OCI-LY3 (cell line): ENCODE data around the gene CLPTM1.
A peak's percentile ranks its signal among the peaks of the same experiment; 100 is the strongest.

Experiments
- H2AFZ ChIP-seq: fragments of 200-600, 300-600 bp; shearing (Covaris generic); 2 replicates; pipeline ENCODE4 v1.6.0; 2014; ENCODE audit warnings: antibody characterized with exemption, low read depth, low read length
- H3K27ac ChIP-seq: fragments of 200-600, 300-600 bp; sonication (generic); 2 replicates; pipeline ENCODE4 v1.5.1; 2014; ENCODE audit warnings: mild to moderate bottlenecking, low read length, moderate library complexity, mixed read lengths
- H3K27me3 ChIP-seq: fragments of 200-600, 300-600 bp; sonication (generic); 2 replicates; pipeline ENCODE4 v1.6.1; 2014; ENCODE audit warnings: low read depth, low read length, mixed read lengths
- H3K36me3 ChIP-seq: fragments of 200-600, 300-600 bp; sonication (generic); replicated peaks from 2 replicates; pipeline ENCODE3; 2014; ENCODE audit warnings: low read depth, low read length, mixed read lengths
- H3K4me1 ChIP-seq: fragments of 300-600, 200-600 bp; sonication (generic); 2 replicates; pipeline ENCODE4 v1.6.1; 2014; ENCODE audit warnings: low read length, mixed read lengths
- H3K4me2 ChIP-seq: fragments of 200-600, 300-600 bp; sonication (generic); 2 replicates; pipeline ENCODE4 v1.6.1; 2014; ENCODE audit warnings: low read length, mixed read lengths
- H3K4me3 ChIP-seq: fragments of 300-600, 200-600 bp; sonication (generic); 2 replicates; pipeline ENCODE4 v1.5.1; 2014; ENCODE audit warnings: antibody characterized with exemption, mild to moderate bottlenecking, low read length, moderate library complexity
- H3K79me2 ChIP-seq: fragments of 300-600, 200-600 bp; shearing (Covaris generic); 2 replicates; pipeline ENCODE4 v1.6.1; 2014; ENCODE audit warnings: mild to moderate bottlenecking, low read length, mixed read lengths
- H3K9ac ChIP-seq: fragments of 300-600, 200-600 bp; shearing (Covaris generic); 2 replicates; pipeline ENCODE4 v1.6.0; 2014; ENCODE audit warnings: mild to moderate bottlenecking, low read length, moderate library complexity
- H3K9me3 ChIP-seq: fragments of 200-600, 300-600 bp; shearing (Covaris generic); 2 replicates; pipeline ENCODE4 v1.6.1; 2014; ENCODE audit warnings: low read length, mixed read lengths; ENCODE audit not compliant: insufficient read depth
- H4K20me1 ChIP-seq: fragments of 200-600, 300-600 bp; sonication (generic); 2 replicates; pipeline ENCODE4 v1.6.1; 2016; ENCODE audit warnings: low read length, mixed read lengths; ENCODE audit not compliant: insufficient read depth
- CTCF ChIP-seq: fragments of 200-600, 300-600 bp; sonication (generic); IDR thresholded peaks from 2 replicates; pipeline ENCODE4 v1.5.1; 2014; ENCODE audit warnings: antibody characterized with exemption, low read length, low read depth
- EZH2phosphoT487 ChIP-seq: fragments of 200-600 bp; shearing (Covaris generic); IDR thresholded peaks from 2 replicates; pipeline ENCODE4 v1.6.1; 2018; ENCODE audit warnings: antibody characterized with exemption, mixed run types, low read depth

The CLPTM1 gene

DNA sequence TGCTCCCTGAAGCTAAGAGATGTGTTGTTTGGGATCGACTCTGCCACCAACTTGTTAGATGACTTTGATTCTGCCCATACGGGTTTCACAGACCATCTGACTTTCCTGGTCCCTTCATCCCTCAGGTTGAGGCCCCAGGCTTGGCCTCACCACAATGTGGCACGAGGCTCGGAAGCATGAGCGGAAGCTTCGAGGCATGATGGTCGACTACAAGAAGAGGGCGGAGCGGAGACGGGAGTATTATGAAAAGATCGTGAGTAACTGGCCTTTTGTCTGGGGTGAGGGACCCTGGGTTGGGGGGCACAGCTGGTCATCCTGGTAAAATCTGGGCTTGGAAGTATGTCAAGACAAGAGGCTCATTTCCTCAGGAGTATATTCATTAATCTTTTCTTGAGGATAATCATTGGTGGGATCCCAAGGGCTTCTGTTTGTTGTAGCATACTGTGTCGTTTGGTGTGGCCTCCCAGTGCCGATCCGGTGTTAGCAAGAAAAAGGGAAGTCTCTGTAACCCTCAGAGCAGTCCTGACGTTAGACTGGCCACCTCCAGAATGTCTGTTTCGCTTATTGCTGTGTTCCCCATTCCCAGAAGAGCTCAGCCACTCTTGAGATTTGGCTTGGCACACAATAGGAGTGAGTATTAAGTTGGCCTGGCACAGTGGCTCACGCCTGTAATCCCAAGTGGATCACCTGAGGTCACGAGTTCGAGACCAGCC lies 85.0 kb downstream of the CLPTM1 start:
- H3K27ac ChIP-seq, result no peak overlapping the region
- peaks cover 54% of the 10 kb centered on the region for H3K36me3 ChIP-seq
- H3K4me3 ChIP-seq, result peak overlapping the region; percentile 89
- peak overlapping the region; percentile 92 for H3K4me2 ChIP-seq
- H3K27me3 ChIP-seq, result no peaks in the 10 kb centered on the region
- H4K20me1 ChIP-seq, result peaks cover 21% of the 10 kb centered on the region
- TF ChIP-seq EZH2phosphoT487, result no peak
- TF ChIP-seq CTCF, result no peak
- peaks cover 12% of the 10 kb centered on the region for H3K4me1 ChIP-seq
- no peaks in the 10 kb centered on the region for H3K9me3 ChIP-seq
- H3K9ac ChIP-seq, result 0 out of 2 replicates have a peak overlapping the region, but pooled peaks have one; percentile 91
- H2AFZ ChIP-seq, result no peak overlapping the region
- peaks cover 51% of the 10 kb centered on the region for H3K79me2 ChIP-seq

DNA sequence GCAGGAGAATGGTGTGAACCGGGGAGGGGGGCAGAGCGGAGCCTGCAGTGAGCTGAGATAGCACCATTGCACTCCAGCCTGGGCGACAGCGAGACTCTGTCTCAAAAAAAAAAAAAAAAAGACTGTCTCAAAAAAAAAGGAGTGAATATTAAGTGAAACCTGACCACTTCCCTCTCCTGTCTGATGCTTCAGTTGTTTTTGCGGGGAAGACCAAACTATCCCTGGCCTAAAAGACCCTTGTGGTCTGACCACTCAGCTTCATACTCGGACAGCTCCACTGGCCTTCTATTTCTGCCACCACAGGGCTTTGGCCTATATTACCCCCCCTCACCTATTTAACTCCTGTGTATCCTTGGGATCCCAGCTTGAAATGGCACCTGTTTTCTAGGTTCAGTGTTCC lies 85.9 kb downstream of the CLPTM1 start:
- H3K4me1 ChIP-seq, result peaks cover 17% of the 10 kb centered on the region
- peaks cover 60% of the 10 kb centered on the region for H3K79me2 ChIP-seq
- no peak overlapping the region for H3K27ac ChIP-seq
- H2AFZ ChIP-seq, result no peak overlapping the region
- no peaks in the 10 kb centered on the region for H3K9me3 ChIP-seq
- peaks cover 21% of the 10 kb centered on the region for H4K20me1 ChIP-seq
- H3K36me3 ChIP-seq, result peaks cover 54% of the 10 kb centered on the region
- no peak overlapping the region for H3K9ac ChIP-seq
- no peak overlapping the region for H3K4me3 ChIP-seq
- H3K4me2 ChIP-seq, result no peak overlapping the region
- no peaks in the 10 kb centered on the region for H3K27me3 ChIP-seq
- no peak for TF ChIP-seq EZH2phosphoT487
- TF ChIP-seq CTCF, result no peak
